GM23338 (cell line): ENCODE measurements around the gene ZNF474. TPM values are rescaled to one million over a fixed set of nuclear protein-coding genes. Genes with fewer than 3 reads are reported as not detected.

Experiments
- ATAC-seq: fragments of 200-7000 bp; cut with Tn5 transposase; 3 replicates; pipeline ENCODE4 v1.9.1; 2020
- DNase-seq: peaks from one replicate; pipeline ENCODE4 v3.0.0-alpha.2; 2015; ENCODE audit warnings: low spot score
- H2AFZ ChIP-seq: fragments of 200-600 bp; sonication (generic); 2 replicates; pipeline ENCODE4 v1.8.0; 2016; ENCODE audit warnings: antibody characterized with exemption, mild to moderate bottlenecking, moderate library complexity
- H3F3A ChIP-seq: fragments of 200-600 bp; sonication (generic); replicated peaks from 2 replicates; pipeline ENCODE4 v1.8.0; 2017; ENCODE audit warnings: antibody characterized with exemption, mixed run types, low read depth
- H3K27ac ChIP-seq: fragments of 200-600 bp; sonication (generic); 2 replicates; pipeline ENCODE4 v1.6.1; 2016; ENCODE audit warnings: low read depth
- H3K27me3 ChIP-seq: fragments of 200-600 bp; sonication (generic); 2 replicates; pipeline ENCODE4 v1.8.0; 2016; ENCODE audit warnings: mild to moderate bottlenecking, mixed run types, moderate library complexity; ENCODE audit not compliant: insufficient read depth
- H3K36me3 ChIP-seq: fragments of 200-600 bp; sonication (generic); 2 replicates; pipeline ENCODE4 v1.8.0; 2016; ENCODE audit warnings: mild to moderate bottlenecking; ENCODE audit not compliant: insufficient read depth
- H3K4me1 ChIP-seq: fragments of 200-600 bp; sonication (generic); 2 replicates; pipeline ENCODE4 v1.8.0; 2016; ENCODE audit warnings: mild to moderate bottlenecking, moderate library complexity; ENCODE audit not compliant: insufficient read depth
- H3K4me2 ChIP-seq: fragments of 200-600 bp; sonication (generic); 2 replicates; pipeline ENCODE4 v1.7.1; 2017; ENCODE audit warnings: mixed run types
- H3K4me3 ChIP-seq: fragments of 200-600 bp; sonication (generic); 2 replicates; pipeline ENCODE4 v1.6.1; 2016; ENCODE audit warnings: mixed run types
- H3K79me2 ChIP-seq: fragments of 200-600 bp; sonication (generic); replicated peaks from 2 replicates; pipeline ENCODE4 v1.8.0; 2017; ENCODE audit warnings: mild to moderate bottlenecking; ENCODE audit not compliant: insufficient read depth
- H3K9me2 ChIP-seq: fragments of 200-600 bp; sonication (generic); 2 replicates; pipeline ENCODE4 v1.8.0; 2017; ENCODE audit not compliant: insufficient read depth
- H4K20me1 ChIP-seq: fragments of 200-600 bp; sonication (generic); replicated peaks from 2 replicates; pipeline ENCODE4 v1.8.0; 2017; ENCODE audit warnings: mild to moderate bottlenecking; ENCODE audit not compliant: insufficient read depth
- H3K27ac Mint-ChIP-seq: 2 replicates; pipeline ENCODE4 v1.8.0; 2020; ENCODE audit warnings: inconsistent platforms, mild to moderate bottlenecking, moderate library complexity, mixed read lengths
- H3K27me3 Mint-ChIP-seq: 3 replicates; pipeline ENCODE4 v1.8.0; 2022; ENCODE audit warnings: low read depth, mild to moderate bottlenecking, moderate library complexity, mixed read lengths, inconsistent platforms; ENCODE audit not compliant: insufficient read depth, poor library complexity
- H3K36me3 Mint-ChIP-seq: 3 replicates; pipeline ENCODE4 v1.8.0; 2021; ENCODE audit warnings: low read depth, mild to moderate bottlenecking, inconsistent platforms, moderate library complexity, mixed read lengths
- H3K4me1 Mint-ChIP-seq: 3 replicates; pipeline ENCODE4 v1.8.0; 2020; ENCODE audit warnings: mild to moderate bottlenecking, inconsistent platforms, mixed read lengths
- H3K4me3 Mint-ChIP-seq: 3 replicates; pipeline ENCODE4 v1.8.0; 2021; ENCODE audit warnings: moderate library complexity, mild to moderate bottlenecking, inconsistent platforms, mixed read lengths
- H3K9me3 Mint-ChIP-seq: 3 replicates; pipeline ENCODE4 v1.8.0; 2020; ENCODE audit warnings: moderate library complexity, mild to moderate bottlenecking, inconsistent platforms, mixed read lengths
- CREB1 ChIP-seq: fragments of 250-450 bp; sonication (Bioruptor Pico); IDR thresholded peaks from 2 replicates; pipeline ENCODE4 v1.5.0; 2020; ENCODE audit warnings: low read depth, mild to moderate bottlenecking, moderate library complexity
- CTCF ChIP-seq, 2 experiments: fragments of 200-600 bp in 1 of 2; sonication (generic) in 1 of 2; conservative IDR thresholded peaks; 2 replicates each; pipeline versions ENCODE4 v1.5.1 to v1.6.1; 2016 to 2017; ENCODE audit warnings: antibody characterized with exemption in 2 of 2, low read depth in 2 of 2, mild to moderate bottlenecking in 2 of 2, moderate library complexity in 1 of 2
- EZH2 ChIP-seq: fragments of 200-600 bp; sonication (generic); IDR thresholded peaks from one replicate; pipeline ENCODE4 v1.8.0; 2017; ENCODE audit warnings: antibody characterized with exemption, mild to moderate bottlenecking, low read depth; ENCODE audit not compliant: unreplicated experiment
- EZH2phosphoT487 ChIP-seq: fragments of 200-600 bp; sonication (generic); IDR thresholded peaks from one replicate; pipeline ENCODE4 v1.8.1; 2018; ENCODE audit warnings: antibody characterized with exemption; ENCODE audit not compliant: unreplicated experiment
- JUNB ChIP-seq: IDR thresholded peaks from one replicate; pipeline ENCODE4 v1.6.1; 2016; ENCODE audit warnings: antibody characterized with exemption; ENCODE audit not compliant: unreplicated experiment
- NANOG ChIP-seq: IDR thresholded peaks from 2 replicates; pipeline ENCODE4 v1.6.1; 2016; ENCODE audit warnings: antibody characterized with exemption, borderline replicate concordance
- POLR2AphosphoS5 ChIP-seq: IDR thresholded peaks from 2 replicates; pipeline ENCODE4 v1.6.1; 2016; ENCODE audit warnings: antibody characterized with exemption, low read depth
- REST ChIP-seq: IDR thresholded peaks from one replicate; pipeline ENCODE4 v1.6.1; 2018; ENCODE audit warnings: antibody characterized with exemption; ENCODE audit not compliant: unreplicated experiment
- STAT1 ChIP-seq: IDR thresholded peaks from one replicate; pipeline ENCODE4 v1.6.1; 2016; ENCODE audit warnings: antibody characterized with exemption; ENCODE audit not compliant: unreplicated experiment
- ZNF114 ChIP-seq: fragments of 250-450 bp; sonication (Bioruptor Pico); IDR thresholded peaks from 2 replicates; pipeline ENCODE4 v1.5.0; 2020; ENCODE audit warnings: mild to moderate bottlenecking, moderate library complexity
- ZNF331 ChIP-seq: fragments of 250-450 bp; sonication (Bioruptor Pico); IDR thresholded peaks from 2 replicates; pipeline ENCODE4 v1.5.0; 2020; ENCODE audit warnings: low read depth, mild to moderate bottlenecking, moderate library complexity
- ZNF462 ChIP-seq: fragments of 250-450 bp; sonication (Bioruptor Pico); IDR thresholded peaks from 2 replicates; pipeline ENCODE4 v1.5.0; 2020; ENCODE audit warnings: mild to moderate bottlenecking, moderate library complexity
- polyA plus RNA-seq: library from polyadenylated mRNA; unstranded; fragments of >200 nt; fragmentation: Nextera tagmentation; extraction: Ambion mirVana; gene quantifications from 2 replicates; pipeline ENCODE4 v1.2.1, GENCODE V29; 2016
- total RNA-seq: library from RNA; depleted of rRNA; stranded (reverse); fragments of >200 nt; shearing (Covaris generic); gene quantifications from 2 replicates; pipeline ENCODE4 v1.2.3, GENCODE V29; 2014
- TF ChIP-seq, protein P1 (sequence below): IDR thresholded peaks from 2 replicates; pipeline ENCODE4 v1.6.1; 2016; ENCODE audit warnings: antibody characterized with exemption

ZNF474 gene
- total and polyA plus RNA-seq, 2 experiments from 2014 or later, result 0.59 TPM; not detected in 1

- ATAC-seq (no peak), DNase-seq (no peak)
- Mint-ChIP-seq H3K36me3 (no peaks in the 10 kb centered on the region), H3K9me3 (no peaks in the 10 kb centered on the region), H3K4me3 (no peak overlapping the region), H3K27me3 (peaks cover 3% of the 10 kb centered on the region), H3K4me1 (peaks cover 13% of the 10 kb centered on the region), H3K27ac (no peak overlapping the region)
- H3K36me3 ChIP-seq, result no peaks in the 10 kb centered on the region
- no peaks in the 10 kb centered on the region for H3K79me2 ChIP-seq
- H3K4me1 ChIP-seq, result no peaks in the 10 kb centered on the region; the same call in 1 of the 2 replicates
- no peaks in the 10 kb centered on the region for H4K20me1 ChIP-seq
- no peak for TF ChIP-seq ZNF462 (CRISPR knock-in tag)
- TF ChIP-seq CREB1 (CRISPR knock-in tag), result no peak
- TF ChIP-seq STAT1, result no peak
- no peak for TF ChIP-seq ZNF331 (CRISPR knock-in tag)
- no peak for TF ChIP-seq JUNB
- TF ChIP-seq EZH2phosphoT487, result no peak
- no peak for TF ChIP-seq REST
- TF ChIP-seq, protein P1, sequence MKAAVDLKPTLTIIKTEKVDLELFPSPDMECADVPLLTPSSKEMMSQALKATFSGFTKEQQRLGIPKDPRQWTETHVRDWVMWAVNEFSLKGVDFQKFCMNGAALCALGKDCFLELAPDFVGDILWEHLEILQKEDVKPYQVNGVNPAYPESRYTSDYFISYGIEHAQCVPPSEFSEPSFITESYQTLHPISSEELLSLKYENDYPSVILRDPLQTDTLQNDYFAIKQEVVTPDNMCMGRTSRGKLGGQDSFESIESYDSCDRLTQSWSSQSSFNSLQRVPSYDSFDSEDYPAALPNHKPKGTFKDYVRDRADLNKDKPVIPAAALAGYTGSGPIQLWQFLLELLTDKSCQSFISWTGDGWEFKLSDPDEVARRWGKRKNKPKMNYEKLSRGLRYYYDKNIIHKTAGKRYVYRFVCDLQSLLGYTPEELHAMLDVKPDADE, result no peak
- TF ChIP-seq ZNF114, result no peak
- no peak for TF ChIP-seq NANOG
- no peak for TF ChIP-seq CTCF (conservative IDR thresholded peaks at IDR 0.05; ENCODE audit: low read depth in 2 of 2)
- TF ChIP-seq EZH2, result no peak
- no peak for TF ChIP-seq POLR2AphosphoS5
- H3K27ac ChIP-seq, result no peak overlapping the region
- H3K9me2 ChIP-seq, result peaks cover 5% of the 10 kb centered on the region
- no peak overlapping the region for H3K4me3 ChIP-seq
- H3K27me3 ChIP-seq, result no peaks in the 10 kb centered on the region
- no peak overlapping the region for H3K4me2 ChIP-seq
- H3F3A ChIP-seq, result no peaks in the 10 kb centered on the region
- H2AFZ ChIP-seq, result no peak overlapping the region
These were observed 40.2 kb downstream of the ZNF474 start for GRCh38 chr5:122169350-122170103.
